ENCODE results near the gene SLC49A4. TPM values are rescaled to one million over a fixed set of nuclear protein-coding genes. Genes with fewer than 3 reads are reported as not detected.

The SLC49A4 gene
- total and polyA plus RNA-seq, 2 experiments from 2014 or later: 39.1 to 59.2 TPM

GRCh38 chr3:122824465-122825381, 29.9 kb downstream of the SLC49A4 start:
- Histone ChIP-seq H3K9me3 (ENCODE audit: low read depth) (no peaks in the 10 kb centered on the region), H3K36me3 (replicated peaks; ENCODE audit: insufficient read depth, low read depth) (no peaks in the 10 kb centered on the region), H3K27me3 (no peaks in the 10 kb centered on the region), H3K4me1 (ENCODE audit: insufficient read depth) (no peaks in the 10 kb centered on the region), H4K20me1 (ENCODE audit: insufficient read depth, poor library complexity, severe bottlenecking) (no peaks in the 10 kb centered on the region), H3K4me3 (no peak overlapping the region), H3K79me2 (no peaks in the 10 kb centered on the region), H2AFZ (no peak overlapping the region), H3K9me2 (replicated peaks; ENCODE audit: insufficient read depth) (no peaks in the 10 kb centered on the region), H3K4me2 (no peak overlapping the region), H3K27ac (no peak overlapping the region)
- 73% methylated on average over 6 of the region's 7 CpGs for WGBS (ENCODE audit: low lambda C conversion rate, missing lambda C conversion rate)
- DNase-seq (ENCODE audit: low spot score): no peak
- TF ChIP-seq EZH2phosphoT487 (IDR thresholded peaks at IDR 0.05; ENCODE audit: low read depth, severe bottlenecking, unreplicated experiment) (no peak), EZH2 (IDR thresholded peaks at IDR 0.05; ENCODE audit: borderline replicate concordance) (no peak), CTCF (IDR thresholded peaks at IDR 0.05; ENCODE audit: poor library complexity) (no peak)

- peak overlapping the region; percentile 28 for H3K27ac ChIP-seq
- no peaks in the 10 kb centered on the region for H3K36me3 ChIP-seq (replicated peaks; ENCODE audit: insufficient read depth, low read depth)
- no peak overlapping the region for H2AFZ ChIP-seq
- H3K9me2 ChIP-seq (replicated peaks; ENCODE audit: insufficient read depth): no peaks in the 10 kb centered on the region
- TF ChIP-seq EZH2phosphoT487 (IDR thresholded peaks at IDR 0.05; ENCODE audit: low read depth, severe bottlenecking, unreplicated experiment) (no peak), CTCF (IDR thresholded peaks at IDR 0.05; ENCODE audit: poor library complexity) (no peak), EZH2 (IDR thresholded peaks at IDR 0.05; ENCODE audit: borderline replicate concordance) (no peak)
- 56% methylated on average over 4 of the region's 4 CpGs for WGBS (ENCODE audit: low lambda C conversion rate, missing lambda C conversion rate)
- H3K9me3 ChIP-seq (ENCODE audit: low read depth): no peaks in the 10 kb centered on the region
- no peaks in the 10 kb centered on the region for H3K27me3 ChIP-seq
- H3K4me1 ChIP-seq (ENCODE audit: insufficient read depth): no peaks in the 10 kb centered on the region
- no peaks in the 10 kb centered on the region for H3K79me2 ChIP-seq
- H3K4me3 ChIP-seq: no peak overlapping the region
- no peaks in the 10 kb centered on the region for H4K20me1 ChIP-seq (ENCODE audit: insufficient read depth, poor library complexity, severe bottlenecking)
- no peak for DNase-seq (ENCODE audit: low spot score)
- H3K4me2 ChIP-seq: no peak overlapping the region
These were observed 30.6 kb downstream of the SLC49A4 start for GRCh38 chr3:122825460-122825859.

GRCh38 chr3:122826278-122826677, 31.4 kb downstream of the SLC49A4 start:
- WGBS (ENCODE audit: low lambda C conversion rate, missing lambda C conversion rate): 100% methylated on average over 1 of the region's 1 CpG
- Histone ChIP-seq H4K20me1 (ENCODE audit: insufficient read depth, poor library complexity, severe bottlenecking) (no peaks in the 10 kb centered on the region), H3K9me2 (replicated peaks; ENCODE audit: insufficient read depth) (no peaks in the 10 kb centered on the region), H3K79me2 (no peaks in the 10 kb centered on the region), H3K27ac (no peak overlapping the region), H3K4me3 (no peak overlapping the region), H3K27me3 (no peaks in the 10 kb centered on the region), H3K4me1 (ENCODE audit: insufficient read depth) (no peaks in the 10 kb centered on the region), H3K9me3 (ENCODE audit: low read depth) (no peaks in the 10 kb centered on the region), H2AFZ (no peak overlapping the region), H3K36me3 (replicated peaks; ENCODE audit: insufficient read depth, low read depth) (no peaks in the 10 kb centered on the region), H3K4me2 (no peak overlapping the region)
- TF ChIP-seq CTCF (IDR thresholded peaks at IDR 0.05; ENCODE audit: poor library complexity): no peak
- TF ChIP-seq EZH2 (IDR thresholded peaks at IDR 0.05; ENCODE audit: borderline replicate concordance): no peak
- TF ChIP-seq EZH2phosphoT487 (IDR thresholded peaks at IDR 0.05; ENCODE audit: low read depth, severe bottlenecking, unreplicated experiment): no peak
- DNase-seq (ENCODE audit: low spot score): no peak

All from hepatocyte (in vitro differentiated cells).